Activated CD8-positive, alpha-beta T cell treated with anti-CD3 and anti-CD28 coated beads for 36 hours (primary cell): ENCODE measurements around the gene UQCR10. TPM values are rescaled to one million over a fixed set of nuclear protein-coding genes. Genes with fewer than 3 reads are reported as not detected.

ENCODE experiments used
- ATAC-seq: fragments of 200-7000 bp; cut with Tn5 transposase; one replicate; pipeline ENCODE4 v1.10.0; 2021; ENCODE audit warnings: mild to moderate bottlenecking, moderate library complexity
- CTCF ChIA-PET: fragments of 350-600 bp; sonication (Branson Sonifier 250); formaldehyde crosslinking; loops from one replicate; lab custom pipeline; 2021; ENCODE audit warnings: antibody characterized with exemption; lab: Charles Lee
- POLR2A ChIA-PET: fragments of 350-600 bp; sonication (Branson Sonifier 250); formaldehyde crosslinking; loops from one replicate; lab custom pipeline; 2021; ENCODE audit warnings: antibody characterized with exemption; lab: Charles Lee
- DNase-seq: peaks from one replicate; pipeline ENCODE4 v3.0.0-alpha.2; 2020
- H3K27ac Mint-ChIP-seq: one replicate; pipeline ENCODE4 v1.8.0; 2021; ENCODE audit warnings: mild to moderate bottlenecking, mixed read lengths
- H3K27me3 Mint-ChIP-seq: one replicate; pipeline ENCODE4 v1.8.0; 2021; ENCODE audit warnings: mixed read lengths
- H3K36me3 Mint-ChIP-seq: one replicate; pipeline ENCODE4 v1.8.0; 2021; ENCODE audit warnings: low read depth, mixed read lengths
- H3K4me1 Mint-ChIP-seq: one replicate; pipeline ENCODE4 v1.8.0; 2021; ENCODE audit warnings: low read depth, mixed read lengths
- H3K4me3 Mint-ChIP-seq: one replicate; pipeline ENCODE4 v1.8.0; 2021; ENCODE audit warnings: mild to moderate bottlenecking, moderate library complexity, mixed read lengths
- H3K9me3 Mint-ChIP-seq: one replicate; pipeline ENCODE4 v1.8.0; 2021; ENCODE audit warnings: mixed read lengths
- intact Hi-C: fragments of 100-400 bp; cut with micrococcal nuclease; formaldehyde crosslinking; loops from one replicate; pipeline ENCODE4 v1.10.0; 2022
- total RNA-seq, 2 experiments: library from RNA; stranded (reverse); gene quantifications; one replicate each; pipeline ENCODE4 v1.2.3, GENCODE V29; 2021
- TF ChIP-seq, protein P1 (sequence below): fragments of 200-600 bp; IDR thresholded peaks from one replicate; pipeline ENCODE4 v1.8.0; 2022; ENCODE audit warnings: antibody characterized with exemption, mild to moderate bottlenecking

The UQCR10 gene
- total RNA-seq, 2 experiments from 2014 or later, result 92.4 to 105 TPM

GRCh38 chr22:29732883-29733282 is 34.3 kb upstream of the UQCR10 start:
- ChIA-PET CTCF (no interaction called here), POLR2A (interaction anchor here (0.5 kb wide), 1 partner anchor 198 kb away, joined by 3 read pairs; no protein-coding TSS in a partner anchor)
- DNase-seq (no peak), ATAC-seq (no peak)
- Mint-ChIP-seq H3K4me3 (no peak overlapping the region), H3K9me3 (no peaks in the 10 kb centered on the region), H3K36me3 (no peaks in the 10 kb centered on the region), H3K27ac (no peak overlapping the region), H3K4me1 (no peaks in the 10 kb centered on the region), H3K27me3 (no peaks in the 10 kb centered on the region)
- intact Hi-C loops, result no loop called here
- TF ChIP-seq, protein P1, sequence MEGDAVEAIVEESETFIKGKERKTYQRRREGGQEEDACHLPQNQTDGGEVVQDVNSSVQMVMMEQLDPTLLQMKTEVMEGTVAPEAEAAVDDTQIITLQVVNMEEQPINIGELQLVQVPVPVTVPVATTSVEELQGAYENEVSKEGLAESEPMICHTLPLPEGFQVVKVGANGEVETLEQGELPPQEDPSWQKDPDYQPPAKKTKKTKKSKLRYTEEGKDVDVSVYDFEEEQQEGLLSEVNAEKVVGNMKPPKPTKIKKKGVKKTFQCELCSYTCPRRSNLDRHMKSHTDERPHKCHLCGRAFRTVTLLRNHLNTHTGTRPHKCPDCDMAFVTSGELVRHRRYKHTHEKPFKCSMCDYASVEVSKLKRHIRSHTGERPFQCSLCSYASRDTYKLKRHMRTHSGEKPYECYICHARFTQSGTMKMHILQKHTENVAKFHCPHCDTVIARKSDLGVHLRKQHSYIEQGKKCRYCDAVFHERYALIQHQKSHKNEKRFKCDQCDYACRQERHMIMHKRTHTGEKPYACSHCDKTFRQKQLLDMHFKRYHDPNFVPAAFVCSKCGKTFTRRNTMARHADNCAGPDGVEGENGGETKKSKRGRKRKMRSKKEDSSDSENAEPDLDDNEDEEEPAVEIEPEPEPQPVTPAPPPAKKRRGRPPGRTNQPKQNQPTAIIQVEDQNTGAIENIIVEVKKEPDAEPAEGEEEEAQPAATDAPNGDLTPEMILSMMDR, result no peak

- Mint-ChIP-seq H3K4me3 (no peak overlapping the region), H3K27me3 (no peaks in the 10 kb centered on the region), H3K27ac (no peak overlapping the region), H3K9me3 (no peaks in the 10 kb centered on the region), H3K4me1 (no peaks in the 10 kb centered on the region), H3K36me3 (no peaks in the 10 kb centered on the region)
- ChIA-PET CTCF (no interaction called here), POLR2A (no interaction called here)
- DNase-seq (no peak), ATAC-seq (no peak)
- intact Hi-C loops, result no loop called here
- TF ChIP-seq, protein P1, result no peak
Observed at GRCh38 chr22:29733362-29734201, 33.6 kb upstream of the UQCR10 start.

GRCh38 chr22:29734406-29734805 is 32.8 kb upstream of the UQCR10 start:
- no peaks in the 10 kb centered on the region for H3K36me3 Mint-ChIP-seq
- TF ChIP-seq, protein P1, result no peak
- CTCF ChIA-PET, result no interaction called here
- H3K27me3 Mint-ChIP-seq, result no peaks in the 10 kb centered on the region
- POLR2A ChIA-PET, result no interaction called here
- no peak overlapping the region for H3K27ac Mint-ChIP-seq
- no peak overlapping the region for H3K4me3 Mint-ChIP-seq
- no peak for DNase-seq
- no peaks in the 10 kb centered on the region for H3K9me3 Mint-ChIP-seq
- no peak for ATAC-seq
- no peaks in the 10 kb centered on the region for H3K4me1 Mint-ChIP-seq
- intact Hi-C loops, result no loop called here

- no peaks in the 10 kb centered on the region for H3K9me3 Mint-ChIP-seq
- no peak for ATAC-seq
- H3K4me3 Mint-ChIP-seq, result no peak overlapping the region
- H3K36me3 Mint-ChIP-seq, result no peaks in the 10 kb centered on the region
- no peaks in the 10 kb centered on the region for H3K27me3 Mint-ChIP-seq
- no peaks in the 10 kb centered on the region for H3K4me1 Mint-ChIP-seq
- ChIA-PET POLR2A (no interaction called here), CTCF (no interaction called here)
- DNase-seq, result no peak
- intact Hi-C loops, result no loop called here
- H3K27ac Mint-ChIP-seq, result no peak overlapping the region
- TF ChIP-seq, protein P1, result no peak
Observed at GRCh38 chr22:29734838-29735237, 32.3 kb upstream of the UQCR10 start.

GRCh38 chr22:29735416-29735815 is 31.8 kb upstream of the UQCR10 start:
- CTCF ChIA-PET, result no interaction called here
- intact Hi-C loops, result no loop called here
- ATAC-seq, result no peak
- Mint-ChIP-seq H3K9me3 (no peaks in the 10 kb centered on the region), H3K4me1 (no peaks in the 10 kb centered on the region), H3K36me3 (no peaks in the 10 kb centered on the region), H3K4me3 (no peak overlapping the region), H3K27ac (no peak overlapping the region), H3K27me3 (no peaks in the 10 kb centered on the region)
- POLR2A ChIA-PET, result no interaction called here
- TF ChIP-seq, protein P1, result no peak
- no peak for DNase-seq
